CD4-positive, alpha-beta T cell treated with Interferon alpha-2 for 1 hour (primary cell): ENCODE measurements around the gene SRRD.

Experiments used
- DNase-seq, 2 donors: peaks; one replicate each; pipeline ENCODE4 v3.0.0-alpha.2; 2020 to 2022

The SRRD gene

DNA sequence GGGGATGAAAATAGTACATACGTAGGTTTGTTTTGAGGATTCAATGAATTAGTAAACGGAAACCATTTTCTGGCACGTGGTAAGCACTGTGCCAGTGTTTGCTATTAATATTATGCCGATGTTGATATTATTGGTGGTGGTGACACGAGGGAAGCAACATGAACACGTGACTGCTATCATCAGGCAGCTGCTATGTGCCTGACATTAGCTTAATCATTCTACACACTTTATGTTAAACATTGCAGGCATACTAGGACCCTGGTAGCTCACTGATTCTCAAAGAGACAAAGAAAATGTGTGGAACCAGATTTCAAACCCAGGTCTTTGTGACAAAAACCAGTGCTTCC, 656 bp downstream of the SRRD start:
- peak in 1 of 2 donors; percentile 53 for DNase-seq

DNA sequence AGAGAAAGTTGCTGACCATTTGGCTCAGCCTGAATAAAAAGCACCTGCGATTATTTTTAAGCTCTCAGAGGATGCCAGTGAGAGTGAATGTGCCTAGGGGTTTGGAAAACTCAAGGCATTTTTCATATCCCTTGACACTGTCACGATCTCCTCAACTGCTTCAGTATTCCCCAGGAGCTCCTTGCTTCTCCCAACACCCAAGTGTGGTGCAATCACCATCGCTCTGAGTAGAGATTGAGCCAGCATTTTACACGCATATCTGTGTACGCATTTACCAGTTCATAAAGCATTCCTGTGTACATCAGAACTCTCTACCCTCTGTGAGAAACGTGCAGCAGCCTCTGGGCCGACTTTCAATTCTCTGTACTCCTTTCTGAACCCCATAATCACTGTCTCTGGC, 1.3 kb downstream of the SRRD start:
- DNase-seq: no peak

DNA sequence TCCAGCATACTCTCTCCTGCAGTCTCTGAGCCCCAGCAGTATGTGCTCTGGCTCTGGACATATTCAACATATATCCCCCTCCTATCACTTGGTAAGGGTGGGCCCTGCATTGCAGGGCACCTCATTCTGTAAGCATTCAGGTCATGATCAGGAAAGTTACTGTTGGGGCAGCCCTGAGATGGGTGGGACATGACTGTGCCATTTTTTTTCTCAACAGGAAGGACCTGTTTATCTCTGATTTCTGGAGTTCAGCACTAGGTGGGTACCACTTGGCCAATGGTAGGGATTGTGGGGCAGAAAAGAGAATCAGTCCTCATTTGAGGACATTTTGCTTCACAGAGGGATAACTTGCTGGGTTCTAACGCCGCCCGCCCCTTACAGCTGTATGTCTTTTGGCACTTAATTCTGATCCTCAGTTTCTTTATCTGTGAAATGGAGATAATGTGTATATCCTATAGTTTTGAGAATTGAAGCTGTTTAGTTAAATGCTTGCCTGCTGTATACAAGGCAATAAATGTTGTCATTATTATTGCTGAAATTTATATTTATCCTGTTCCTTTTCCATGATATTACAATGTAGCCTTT, 2.2 kb downstream of the SRRD start:
- DNase-seq: no peak

DNA sequence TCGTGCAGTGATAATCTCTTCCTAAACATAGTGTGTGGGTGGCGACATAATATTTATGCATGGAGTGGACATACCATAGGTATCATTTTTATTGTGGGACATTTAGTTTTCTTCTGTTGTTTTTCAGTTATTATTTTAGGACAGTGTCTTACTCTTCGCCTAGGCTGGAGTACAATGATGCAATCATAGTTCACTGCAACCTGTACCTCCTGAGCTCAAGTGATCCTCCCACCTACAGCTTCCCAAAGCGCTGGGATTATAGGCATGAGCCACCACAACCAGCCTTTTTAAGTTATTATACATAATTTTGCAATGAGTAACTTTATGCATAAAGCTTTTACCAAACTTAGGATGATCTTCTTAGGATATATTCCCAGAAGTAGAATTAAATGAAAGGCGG, 2.7 kb downstream of the SRRD start:
- DNase-seq: no peak

DNA sequence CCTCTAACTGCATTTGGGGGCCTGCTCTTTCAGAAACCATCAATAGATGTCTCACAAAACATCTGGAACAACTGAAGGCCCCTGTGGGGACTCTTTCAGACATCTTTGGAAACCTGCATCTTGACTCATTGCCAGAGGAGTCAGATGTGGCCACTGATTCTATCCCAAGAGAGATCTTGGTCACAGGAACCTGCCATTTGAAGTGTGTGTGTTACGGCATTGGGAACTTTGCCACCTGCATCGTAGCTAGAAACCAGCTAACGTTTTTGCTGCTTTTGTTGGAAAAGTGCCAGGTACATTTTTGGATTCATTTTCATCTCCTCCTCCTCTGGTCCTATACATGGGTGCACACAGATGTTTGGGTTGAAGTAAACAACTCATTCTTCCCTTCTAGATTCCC, 4.3 kb downstream of the SRRD start:
- DNase-seq: no peak

DNA sequence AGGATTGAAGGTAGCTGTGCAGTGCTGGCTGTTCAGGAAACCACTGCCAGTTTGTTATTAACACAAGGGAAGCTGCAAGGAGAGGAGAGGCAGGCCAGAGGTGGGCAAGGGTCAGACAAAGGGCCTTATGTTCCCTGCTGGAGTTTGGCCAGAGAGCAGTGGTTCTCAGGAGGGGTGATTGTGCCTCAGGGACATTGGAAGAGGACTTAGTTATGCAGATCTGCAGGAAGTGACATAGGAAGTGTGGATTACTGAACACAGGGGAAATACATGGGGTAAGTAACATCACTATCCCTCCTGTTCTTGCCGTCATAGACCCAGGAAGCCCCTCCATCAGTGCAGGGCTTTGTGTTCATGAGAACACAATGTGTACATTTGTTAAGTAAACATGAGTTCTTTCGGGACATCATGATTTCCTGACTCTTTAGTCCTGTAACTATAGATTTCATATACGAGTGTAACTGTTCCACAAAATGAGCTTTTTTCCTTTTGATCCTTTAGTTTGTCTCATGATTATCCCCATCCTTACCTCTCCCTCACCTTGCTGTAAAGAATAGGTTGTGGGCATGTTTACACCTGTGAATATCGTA, 5.9 kb downstream of the SRRD start:
- no peak for DNase-seq

DNA sequence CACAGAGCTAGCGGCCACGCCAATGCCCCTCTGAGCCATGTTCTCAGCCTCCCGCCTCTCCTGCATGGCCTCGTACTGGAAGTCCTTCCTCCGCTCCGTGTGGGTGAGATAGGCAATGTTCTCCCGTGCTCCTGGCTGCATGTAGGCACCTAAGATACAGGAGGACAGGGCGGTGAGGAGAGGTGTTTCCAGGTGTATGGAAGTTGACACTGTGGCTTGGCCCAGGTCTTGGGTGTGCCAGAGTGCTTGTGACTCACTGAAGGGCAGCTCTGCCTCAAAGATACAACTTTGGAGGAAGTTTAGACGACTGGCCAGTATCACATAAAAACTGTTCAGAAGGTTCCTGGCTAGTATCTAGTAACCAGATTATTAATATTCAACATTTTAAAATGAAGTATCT, 8.5 kb downstream of the SRRD start:
- no peak for DNase-seq

DNA sequence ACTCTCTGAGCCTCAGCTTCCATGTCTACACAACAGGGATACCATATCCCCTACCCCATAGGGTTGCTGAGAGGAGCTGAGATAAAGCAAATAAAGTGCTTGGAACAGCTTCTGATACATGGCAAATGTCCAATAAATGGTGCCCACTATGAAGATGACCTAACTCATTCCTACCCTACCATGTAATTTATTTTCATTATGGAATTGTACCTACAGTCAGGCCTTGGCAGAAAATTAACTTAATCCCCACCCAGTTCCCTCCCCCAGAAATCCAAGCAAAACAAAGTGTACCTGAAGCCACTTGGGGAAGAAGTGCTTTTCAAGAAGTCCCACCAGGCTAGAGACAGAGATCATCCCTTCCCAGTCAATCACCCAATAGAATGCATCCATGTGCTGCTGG, 10.8 kb downstream of the SRRD start:
- DNase-seq: no peak

DNA sequence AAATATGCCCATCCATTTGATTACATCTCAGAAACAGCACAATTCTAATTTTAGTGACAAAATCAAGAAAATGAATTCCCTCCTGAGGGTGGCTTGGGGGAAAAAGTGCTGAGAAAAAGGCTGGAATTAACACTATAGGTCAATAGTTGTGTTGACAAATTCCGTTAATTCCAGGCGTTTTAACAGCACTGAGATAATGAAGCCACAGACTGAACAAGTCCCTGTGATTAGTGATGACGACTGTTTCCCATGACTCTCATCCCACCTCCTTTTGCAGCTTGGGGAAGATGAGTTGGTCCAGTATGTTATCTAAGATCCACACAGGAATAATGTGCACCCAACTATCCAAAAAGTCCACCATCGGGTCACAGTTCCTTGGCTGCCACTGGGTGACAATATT, 12.8 kb downstream of the SRRD start:
- DNase-seq: no peak

DNA sequence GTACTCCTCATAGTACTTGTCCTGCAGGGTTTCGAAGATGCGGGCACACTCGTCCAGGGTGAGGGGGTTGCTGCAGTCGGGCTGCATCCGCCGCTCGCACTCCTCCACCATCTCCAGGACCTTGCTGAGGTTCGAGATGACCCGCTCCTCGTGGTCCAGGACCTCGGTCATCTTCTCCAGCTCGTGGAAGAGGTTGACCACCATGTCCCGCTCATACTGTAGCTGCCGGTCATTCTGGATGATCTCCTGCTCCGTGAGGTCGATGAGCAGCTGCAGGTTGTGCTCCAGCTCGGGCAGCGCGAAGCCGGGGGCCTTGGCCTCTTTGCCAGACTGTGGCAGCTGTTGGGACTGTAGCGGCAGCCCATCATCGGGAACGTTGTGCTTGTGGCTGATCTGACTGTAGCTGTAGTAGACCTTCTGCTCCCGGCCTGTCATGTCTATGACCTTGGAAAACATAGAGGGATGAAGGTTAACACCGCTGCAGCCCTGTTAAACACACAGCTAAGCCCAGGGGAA, 15.6 kb downstream of the SRRD start:
- DNase-seq: no peak

DNA sequence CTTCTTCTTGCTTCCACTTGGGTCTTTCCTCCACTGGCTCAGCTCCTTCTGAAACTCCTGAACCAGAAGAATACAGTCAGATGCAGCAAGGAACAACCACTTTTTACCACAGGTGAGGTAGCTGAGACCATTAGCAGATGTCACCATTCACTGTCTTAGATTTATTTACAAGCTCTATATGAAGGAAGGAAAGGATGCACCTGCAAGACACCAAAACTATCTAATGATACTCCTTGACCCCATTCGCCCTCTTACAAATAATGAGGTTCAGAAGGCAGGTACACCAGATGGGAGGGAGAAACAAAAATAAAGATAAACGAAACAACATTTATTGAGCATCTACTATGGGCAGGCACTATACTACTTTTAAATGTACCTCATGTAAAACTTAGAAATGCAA, 18.3 kb downstream of the SRRD start:
- no peak for DNase-seq

DNA sequence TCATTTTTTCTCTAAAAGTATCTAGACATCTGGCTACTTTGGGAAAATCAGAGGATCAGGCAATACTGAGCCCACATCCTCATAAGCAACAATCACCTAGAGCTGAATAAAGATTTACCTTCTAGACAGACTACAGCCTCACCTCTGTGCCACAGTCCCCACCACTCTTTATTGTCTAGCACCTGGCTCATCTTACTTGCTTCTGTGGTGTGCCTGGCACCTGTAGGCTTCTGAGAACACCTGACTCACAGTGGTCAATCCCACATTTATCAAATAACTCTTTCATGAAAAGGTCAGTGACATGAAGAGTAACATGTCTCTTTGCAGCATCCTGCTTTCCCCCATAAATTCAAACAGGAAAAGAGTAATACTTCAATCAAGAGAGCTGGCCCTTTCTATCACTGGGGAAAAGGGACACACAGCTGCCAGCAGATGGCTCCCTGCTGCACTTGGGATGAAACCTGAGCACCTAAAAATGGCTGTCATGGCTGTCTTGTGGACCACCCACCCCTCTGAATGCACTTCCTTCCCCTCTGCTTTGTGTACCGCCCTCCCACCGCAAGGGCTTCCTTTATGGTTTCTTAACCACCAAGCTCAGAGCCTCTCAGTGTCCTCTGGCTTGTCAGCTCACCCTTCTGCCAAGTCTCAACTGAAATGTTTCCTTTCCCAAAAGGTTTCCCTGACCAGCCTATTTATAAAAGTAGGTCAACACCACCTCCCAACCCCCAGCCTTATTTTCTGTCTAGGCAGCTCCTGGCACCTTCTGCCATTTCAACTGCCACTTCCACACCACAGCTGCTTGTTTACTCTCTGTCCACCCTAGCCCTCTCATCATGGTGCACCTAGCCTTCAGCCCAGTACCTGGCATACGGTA, 19.2 kb downstream of the SRRD start:
- peak; percentile 75 to 79 for DNase-seq

DNA sequence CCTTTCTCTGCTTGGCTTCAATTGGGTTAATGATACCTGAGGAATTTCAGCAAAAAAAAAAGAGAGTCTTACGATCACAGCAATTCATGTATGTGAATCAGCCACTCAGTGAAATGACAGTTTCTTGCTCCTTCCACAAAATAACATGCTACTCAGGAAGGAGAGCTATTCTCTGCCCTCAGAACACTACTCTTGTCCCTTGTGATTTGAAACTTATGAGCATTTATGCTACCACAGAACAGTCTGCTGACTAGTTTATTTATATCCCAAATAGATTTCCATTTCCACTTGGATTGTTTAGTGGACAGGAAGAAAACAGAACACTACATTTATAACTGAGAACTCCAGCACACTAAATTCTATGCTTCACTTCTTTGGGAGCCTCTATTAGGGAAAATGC, 20.1 kb downstream of the SRRD start:
- no peak for DNase-seq

DNA sequence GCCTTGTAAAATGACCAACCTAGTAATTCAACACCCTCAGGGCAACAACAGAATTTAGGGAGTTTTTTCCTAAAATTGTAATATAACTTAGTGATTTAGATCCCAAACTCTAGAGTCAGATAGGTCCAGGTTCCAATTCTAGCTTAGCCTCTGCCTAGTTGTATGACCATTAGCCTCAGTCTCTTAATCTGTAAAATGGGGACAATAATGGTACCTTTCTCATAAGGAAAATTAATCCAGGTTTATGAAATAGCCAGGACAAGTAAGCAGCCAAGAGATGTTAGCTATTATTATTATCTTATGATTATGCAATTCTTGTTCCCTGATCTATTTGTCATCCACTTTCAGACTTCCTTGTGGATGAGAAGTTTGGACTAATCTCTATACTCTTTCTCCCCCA, 24.5 kb downstream of the SRRD start:
- DNase-seq: no peak

DNA sequence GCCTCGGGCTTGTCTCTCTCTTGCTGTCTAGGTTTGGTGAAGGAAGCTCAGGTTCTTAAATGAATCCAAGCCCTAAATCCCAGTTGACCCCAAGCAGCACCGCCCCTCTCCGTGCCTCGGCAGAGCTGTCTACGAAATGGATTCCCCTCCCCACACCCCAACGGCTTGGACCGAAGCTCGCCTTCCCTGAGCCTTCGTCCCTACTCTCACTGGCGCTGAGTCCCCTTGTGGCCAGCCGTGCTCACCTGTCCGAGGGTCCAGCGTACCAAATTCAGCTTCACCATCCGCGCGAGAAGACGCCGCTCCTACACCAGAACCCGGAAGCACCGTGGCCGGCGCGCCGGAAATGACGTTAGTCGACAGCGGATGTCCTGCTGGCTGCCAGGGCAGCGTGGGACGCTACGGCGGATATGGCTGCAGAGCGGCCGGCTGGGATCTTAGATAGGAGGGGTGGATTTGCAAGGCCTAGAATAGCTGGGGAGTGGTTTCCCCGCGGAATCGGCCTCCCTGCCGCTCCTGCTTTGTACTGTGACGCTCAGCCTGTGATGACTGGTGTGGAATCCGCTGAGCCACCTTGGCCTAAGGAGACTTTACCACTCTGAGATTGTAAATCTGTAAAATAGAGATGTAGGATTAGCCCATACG, 28.6 kb downstream of the SRRD start, which contains the start of gene TFIP11:
Gene TFIP11 (minus strand): TSS at position 325 of the 645 bp plus-strand sequence. CDS start 2,201 bp downstream, outside the sequence.
- DNase-seq: peak; percentile 83 to 90

DNA sequence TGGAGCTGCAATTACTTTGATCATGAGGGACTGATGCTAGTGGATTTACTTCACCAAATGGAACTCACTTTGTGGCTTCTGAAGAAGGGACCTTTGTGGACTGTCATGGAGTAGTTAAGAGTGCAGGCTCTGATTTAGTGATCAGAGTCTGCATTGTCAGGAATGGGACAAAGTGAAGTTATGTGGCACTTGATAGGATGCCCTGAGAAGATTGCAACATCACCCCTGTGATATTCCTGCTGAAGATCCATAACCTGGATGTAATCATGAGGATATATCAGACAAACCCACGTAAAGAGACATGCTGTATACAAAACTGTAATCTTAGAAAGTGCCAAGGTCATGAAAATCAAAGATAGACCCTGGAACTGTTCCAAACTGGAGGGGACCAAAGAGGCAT, 30.2 kb downstream of the SRRD start:
- DNase-seq: no peak

DNA sequence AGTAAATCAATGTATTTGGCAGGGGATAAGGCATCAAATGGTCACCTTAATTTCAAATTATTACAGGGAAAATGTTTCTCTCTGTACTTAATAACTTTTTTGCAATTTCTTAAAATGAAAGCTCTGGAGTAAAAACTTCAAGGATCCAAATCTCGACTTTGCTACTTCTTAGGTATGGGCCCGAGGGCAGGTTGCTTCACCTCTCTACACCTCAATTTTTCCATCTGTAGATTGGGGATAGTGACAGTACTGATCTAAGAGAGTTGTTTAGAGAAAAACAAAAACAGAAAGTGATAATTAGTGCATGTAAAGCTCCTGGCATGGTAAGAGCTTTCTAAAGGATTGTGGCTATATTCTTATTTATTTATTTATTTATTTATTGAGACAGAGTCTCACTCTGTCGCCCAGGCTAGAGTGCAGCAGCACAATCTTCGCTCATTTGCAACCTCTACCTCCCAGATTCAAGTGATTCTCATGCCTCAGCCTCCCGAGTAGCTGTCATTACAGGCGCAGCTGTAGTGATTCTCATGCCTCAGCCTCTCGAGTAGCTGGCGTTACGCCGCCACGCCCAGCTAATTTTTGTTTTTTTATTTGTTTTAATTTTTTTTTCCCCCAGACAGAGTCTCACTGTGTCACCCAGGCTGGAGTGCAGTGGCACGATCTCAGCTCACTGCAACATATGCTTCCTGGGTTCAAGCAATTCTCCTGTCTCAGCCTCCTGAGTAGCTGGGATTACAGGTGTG, 30.9 kb downstream of the SRRD start:
- DNase-seq: no peak

DNA sequence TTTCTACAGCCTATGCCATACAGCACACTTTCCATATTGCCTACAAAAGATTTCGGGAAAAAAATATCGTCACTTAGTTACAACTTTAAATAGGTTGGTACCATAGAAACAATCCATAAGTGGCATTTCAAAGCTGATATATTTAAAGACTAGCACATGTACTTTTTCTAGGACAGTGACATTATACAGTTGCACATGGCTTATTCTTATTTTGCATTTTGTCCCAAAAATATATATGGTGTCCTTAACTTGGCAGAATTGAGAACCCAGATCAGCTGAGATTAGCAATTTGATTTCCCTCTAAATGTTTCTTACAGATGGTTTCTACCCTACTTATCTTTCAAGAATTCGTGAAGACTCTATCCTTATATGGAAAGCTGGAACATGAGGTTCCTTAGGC, 32.3 kb downstream of the SRRD start:
- DNase-seq: no peak

DNA sequence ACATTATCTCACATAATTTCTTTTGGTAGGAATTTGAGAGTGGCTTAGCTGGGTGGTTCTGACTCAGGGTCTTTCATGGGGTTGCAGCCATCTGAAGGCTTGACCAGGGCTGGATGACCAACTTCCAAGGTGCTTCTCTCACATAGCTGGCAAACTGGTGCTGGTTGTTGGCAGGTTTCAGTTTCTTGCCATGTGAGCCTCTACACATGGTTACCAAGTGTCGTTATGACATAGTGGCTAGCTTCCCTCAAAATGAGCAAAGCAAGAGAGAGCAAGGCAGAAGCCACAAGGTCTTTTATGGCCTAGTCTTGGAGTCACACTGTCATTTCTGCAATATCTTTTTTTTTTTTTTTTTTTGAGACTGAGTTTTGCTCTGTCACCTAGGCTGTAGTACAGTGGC, 32.8 kb downstream of the SRRD start:
- no peak for DNase-seq

DNA sequence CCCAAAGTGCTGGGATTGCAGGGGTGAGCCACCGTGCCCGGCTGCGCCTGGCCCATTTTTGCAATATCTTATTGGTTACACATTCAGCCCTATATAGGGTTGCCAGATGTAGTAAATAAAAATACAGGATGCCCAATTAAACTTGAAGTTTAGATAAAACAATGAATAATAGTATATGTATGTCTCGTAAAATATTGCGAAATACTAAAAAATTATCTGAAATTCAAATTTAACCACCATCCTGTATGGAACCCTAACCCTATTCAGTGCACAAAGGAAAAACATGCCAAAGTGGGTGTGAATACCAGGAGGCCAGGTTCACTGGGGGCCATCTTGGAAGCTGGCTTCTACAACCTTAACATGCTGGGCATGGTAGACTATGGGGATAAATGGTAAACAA, 33.8 kb downstream of the SRRD start:
- no peak for DNase-seq

DNA sequence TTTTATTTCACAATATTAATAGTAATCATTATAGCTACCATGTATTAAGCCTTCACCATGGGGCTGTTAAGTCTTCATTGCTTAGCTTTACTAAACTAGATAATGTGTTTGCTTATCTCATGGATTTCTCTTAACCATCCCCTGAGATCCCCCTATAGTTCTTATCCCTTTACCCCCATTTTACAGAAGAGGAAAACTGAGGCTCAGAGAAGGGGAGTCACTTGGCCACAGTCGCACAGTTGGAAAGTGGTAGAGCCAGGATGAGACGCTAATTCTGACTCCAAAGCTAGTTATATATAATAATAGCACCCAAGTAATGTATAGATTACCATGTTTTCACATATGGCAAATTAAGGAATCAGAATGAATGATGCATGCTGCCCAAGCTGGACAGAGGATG, 38.3 kb downstream of the SRRD start:
- no peak for DNase-seq

DNA sequence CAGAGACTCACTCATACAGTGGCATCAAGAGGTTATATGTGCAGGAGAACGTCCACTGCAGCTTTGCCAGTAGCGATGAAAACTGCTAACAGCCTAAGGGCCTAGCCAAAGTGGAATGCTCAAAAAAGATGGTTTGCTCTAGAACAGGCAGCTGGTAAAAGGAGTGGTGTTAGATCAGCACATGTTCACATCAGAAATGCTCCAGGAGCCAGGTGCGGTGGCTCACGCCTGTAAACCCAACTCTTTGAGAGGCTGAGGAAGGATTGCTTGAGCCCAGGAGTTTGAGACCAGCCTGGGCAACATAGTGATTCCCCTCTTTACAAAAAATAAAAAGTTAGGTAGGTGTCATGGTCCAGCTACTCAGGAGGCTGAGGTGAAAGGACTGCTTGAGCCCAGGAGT, 38.9 kb downstream of the SRRD start:
- no peak for DNase-seq

DNA sequence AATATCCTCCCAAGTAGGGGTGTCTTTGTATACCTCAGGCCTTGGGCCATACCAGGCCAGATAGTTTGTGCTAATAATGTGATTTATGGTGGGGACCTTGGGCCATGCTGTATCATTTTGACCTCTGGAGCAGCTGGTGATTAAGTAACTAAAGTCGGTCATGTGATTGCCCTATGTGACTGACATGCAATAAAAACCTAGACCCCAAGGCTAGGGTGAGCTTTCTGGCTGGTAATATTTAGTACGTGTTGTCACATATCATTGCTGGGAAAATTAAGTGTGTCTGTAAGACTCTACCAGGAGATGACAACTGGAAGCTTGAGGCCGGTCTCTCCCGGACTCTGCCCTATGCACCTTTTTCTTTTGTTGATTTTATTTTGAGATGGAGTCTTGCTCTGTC, 41.2 kb downstream of the SRRD start:
- DNase-seq: no peak
